HepG2 (cell line): ENCODE data around the gene U2AF1L4. TPM values are rescaled to one million over a fixed set of nuclear protein-coding genes. Genes with fewer than 3 reads are reported as not detected.

ENCODE experiments used
- ATAC-seq: fragments of 200-7000 bp; cut with Tn5 transposase; 3 replicates; pipeline ENCODE4 v1.9.1; 2020; ENCODE audit warnings: mild to moderate bottlenecking, moderate library complexity
- BruUV-seq: library from RNA; stranded (reverse); fragments of 400-500 nt; replicated peaks from 2 replicates; lab custom pipeline; 2021; lab: Mats Ljungman, UMichigan
- CTCF ChIA-PET: fragments of 300-600 bp; formaldehyde crosslinking; extraction: SDS; loops from one replicate; lab custom pipeline; 2021; ENCODE audit warnings: low total read pairs, inconsistent platforms, low intra/inter-chr PET ratio; lab: Yijun Ruan, JAX
- POLR2A ChIA-PET: fragments of 350-600 bp; sonication (Branson Sonifier 250); formaldehyde crosslinking; loops from one replicate; lab custom pipeline; 2020; ENCODE audit warnings: antibody characterized with exemption, inconsistent platforms; lab: Yijun Ruan, JAX
- DNase-seq: peaks from one replicate; pipeline ENCODE4 v3.0.0-alpha.2; 2015; ENCODE audit warnings: low spot score
- FAIRE-seq: peaks from 3 replicates; lab custom pipeline; 2011; peaks lifted over from hg19 to GRCh38; lab: Jason Lieb, UNC
- H2AFZ ChIP-seq: one replicate; pipeline ENCODE4 v1.6.1; 2011; ENCODE audit warnings: low read length, inconsistent platforms
- H3K27ac ChIP-seq: fragments of 300-600 bp; 3 replicates; pipeline ENCODE4 v1.8.0; 2011; ENCODE audit warnings: mixed run types, mild to moderate bottlenecking, mixed read lengths, low read length, inconsistent platforms; ENCODE audit not compliant: insufficient read depth; ENCODE audit errors: extremely low read length
- H3K27me3 ChIP-seq, 2 experiments: fragments of 200-600 bp in 1 of 2; 2 replicates in 1 of 2; 3 replicates in 1 of 2; pipeline versions ENCODE4 v1.6.0 to v1.8.0; 2011; ENCODE audit warnings: low read length in 2 of 2, mild to moderate bottlenecking in 2 of 2, moderate library complexity in 2 of 2, inconsistent platforms in 1 of 2; ENCODE audit not compliant: insufficient read depth in 2 of 2, control insufficient read depth in 1 of 2
- H3K36me3 ChIP-seq, 2 experiments: fragments of 200-600 bp in 1 of 2; replicated peaks in 1 of 2; 2 replicates in 1 of 2; 3 replicates in 1 of 2; pipeline versions ENCODE4 v1.5.1 to v1.8.0; 2011; ENCODE audit warnings: low read length in 2 of 2, inconsistent platforms in 1 of 2; ENCODE audit not compliant: insufficient read depth in 2 of 2, control insufficient read depth in 1 of 2
- H3K4me1 ChIP-seq: 2 replicates; pipeline ENCODE4 v1.5.1; 2012; ENCODE audit warnings: low read length, inconsistent platforms; ENCODE audit not compliant: insufficient read depth
- H3K4me2 ChIP-seq: 2 replicates; pipeline ENCODE4 v1.6.0; 2011; ENCODE audit warnings: low read depth, low read length, inconsistent platforms
- H3K4me3 ChIP-seq, 3 experiments: fragments of 200-600 bp in 1 of 3; sonication (generic), shearing (Covaris generic) in 1 of 3; replicated peaks in 1 of 3; 2 replicates each; pipeline ENCODE4 v1.5.1; 2011 to 2016; ENCODE audit warnings: low read length in 3 of 3, inconsistent platforms in 2 of 3, low read depth in 2 of 3, mild to moderate bottlenecking in 2 of 3, control low read depth in 1 of 3, mixed read lengths in 1 of 3; ENCODE audit not compliant: insufficient read depth in 1 of 3
- H3K79me2 ChIP-seq: one replicate; pipeline ENCODE4 v1.6.1; 2011; ENCODE audit warnings: low read length, inconsistent platforms; ENCODE audit not compliant: insufficient read depth
- H3K9ac ChIP-seq: 2 replicates; pipeline ENCODE4 v1.6.0; 2011; ENCODE audit warnings: mild to moderate bottlenecking, low read depth, low read length, inconsistent platforms; ENCODE audit not compliant: insufficient read depth
- H3K9me3 ChIP-seq: 2 replicates; pipeline ENCODE4 v1.5.1; 2012; ENCODE audit warnings: mild to moderate bottlenecking, low read length
- H4K20me1 ChIP-seq: 2 replicates; pipeline ENCODE4 v1.6.0; 2011; ENCODE audit warnings: inconsistent platforms, mild to moderate bottlenecking, low read length, moderate library complexity; ENCODE audit not compliant: insufficient read depth
- GTF2F1 ChIP-seq: fragments of 150-350 bp; IDR thresholded peaks from 2 replicates; pipeline ENCODE4 v1.6.1; 2014; ENCODE audit warnings: low read length
- IKZF1 ChIP-seq: fragments of 450-650 bp; IDR thresholded peaks from 2 replicates; pipeline ENCODE4 v1.7.1; 2016
- IKZF4 ChIP-seq: sonication (generic); formaldehyde crosslinking; IDR thresholded peaks from 2 replicates; pipeline ENCODE4 v1.5.1; 2020; ENCODE audit warnings: borderline replicate concordance, mild to moderate bottlenecking, low read depth, missing genetic modification reagents; ENCODE audit errors: not compliant biosample characterization
- MED8 ChIP-seq: sonication (generic); formaldehyde crosslinking; IDR thresholded peaks from 2 replicates; pipeline ENCODE4 v1.8.1; 2023; ENCODE audit warnings: mild to moderate bottlenecking, missing genetic modification reagents; ENCODE audit not compliant: insufficient replicate concordance
- POGZ ChIP-seq: sonication (generic); formaldehyde crosslinking; IDR thresholded peaks from 2 replicates; pipeline ENCODE4 v1.4.0; 2020; ENCODE audit warnings: mild to moderate bottlenecking, missing genetic modification reagents
- POLR2G ChIP-seq: fragments of 200-400 bp; formaldehyde crosslinking; IDR thresholded peaks from 2 replicates; pipeline ENCODE4 v1.6.1; 2018; ENCODE audit warnings: mild to moderate bottlenecking, low read depth, low read length, moderate library complexity
- SNAPC5 ChIP-seq: sonication (generic); formaldehyde crosslinking; IDR thresholded peaks from 2 replicates; pipeline ENCODE4 v1.8.1; 2023; ENCODE audit warnings: mild to moderate bottlenecking, missing genetic modification reagents, borderline replicate concordance
- TERF1 ChIP-seq: sonication (generic); formaldehyde crosslinking; IDR thresholded peaks from 2 replicates; pipeline ENCODE4 v1.8.0; 2022; ENCODE audit warnings: mild to moderate bottlenecking, missing genetic modification reagents, moderate library complexity
- ZNF34 ChIP-seq: sonication (generic); formaldehyde crosslinking; IDR thresholded peaks from 2 replicates; pipeline ENCODE4 v1.4.0; 2020; ENCODE audit warnings: mild to moderate bottlenecking, missing genetic modification reagents, borderline replicate concordance
- ZNF629 ChIP-seq: sonication (generic); formaldehyde crosslinking; conservative IDR thresholded peaks from 2 replicates; pipeline ENCODE4 v1.5.0; 2020; ENCODE audit warnings: missing genetic modification reagents
- WGBS: methylation state at CpG from one replicate; pipeline ENCODE4 v1.1.6; 2017; ENCODE audit warnings: low lambda C conversion rate; 5-methylcytosine and 5-hydroxymethylcytosine counted together
- in situ Hi-C: cut with HindIII; loops from 2 replicates; pipeline ENCODE4 v1.10.0; 2017; ENCODE audit warnings: low pct_unique_long_range_greater_than_20kb; ENCODE audit not compliant: extremely low pct_ligation_motif_present
- intact Hi-C: fragments of 100-400 bp; cut with micrococcal nuclease; formaldehyde crosslinking; loops from one replicate; pipeline ENCODE4 v1.10.0; 2022; ENCODE audit not compliant: unreplicated experiment
- polyA plus RNA-seq, 8 experiments: library from polyadenylated mRNA; depleted of rRNA in 3 of 8; stranded (reverse) in 7 of 8; unstranded in 1 of 8; fragments of >200 nt; fragmentation: Illumina TruSeq in 4 of 8; extraction: Trizol in 4 of 8; gene quantifications; 2 replicates each; pipeline versions ENCODE4 v1.2.1 to v1.2.3, GENCODE V29; 2011 to 2016; ENCODE audit warnings: low read depth in 4 of 8, missing spikeins in 1 of 8, mixed read lengths in 1 of 8; ENCODE audit not compliant: insufficient read depth in 1 of 8
- total RNA-seq, 5 experiments: library from RNA; depleted of rRNA; stranded (reverse); fragments of >200 nt; fragmentation: Illumina TruSeq; extraction: Trizol; gene quantifications; 2 replicates each; pipeline ENCODE4 v1.2.3, GENCODE V29; 2016; ENCODE audit warnings: low read depth in 1 of 5

Gene U2AF1L4
- total and polyA plus RNA-seq, 2 of the 13 experiments (the other 11 are each of a cell fraction or from before 2014, with no cell fraction given), result 7.9 to 15.4 TPM

- FAIRE-seq, result no peak
These were observed 47.1 kb upstream of the U2AF1L4 start for GRCh38 chr19:35792312-35792711.

More at GRCh38 chr19:35792312-35792711, 47.1 kb upstream of the U2AF1L4 start:
- Histone ChIP-seq H3K4me3 (no peak overlapping the region), H3K9me3 (no peaks in the 10 kb centered on the region), H3K27me3 (peaks cover 0 to 4% of the 10 kb centered on the region in 2 experiments; a peak in 3 of 5 replicates), H3K9ac (no peak overlapping the region), H3K4me1 (peaks cover 37% of the 10 kb centered on the region), H2AFZ (no peak overlapping the region), H3K36me3 (no peaks in the 10 kb centered on the region), H3K27ac (no peak overlapping the region), H4K20me1 (no peaks in the 10 kb centered on the region), H3K79me2 (no peaks in the 10 kb centered on the region), H3K4me2 (no peak overlapping the region)
- intact Hi-C loops, result no loop called here
- CTCF ChIA-PET, result no interaction called here
- ATAC-seq (no peak), DNase-seq (no peak)
- TF ChIP-seq POGZ (CRISPR knock-in tag), result no peak
- TF ChIP-seq MED8 (CRISPR knock-in tag), result no peak
- TF ChIP-seq ZNF629 (CRISPR knock-in tag), result no peak
- TF ChIP-seq IKZF4 (CRISPR knock-in tag), result no peak
- no peak for TF ChIP-seq POLR2G
- TF ChIP-seq TERF1, result no peak
- TF ChIP-seq SNAPC5 (CRISPR knock-in tag), result no peak
- TF ChIP-seq GTF2F1, result no peak
- TF ChIP-seq ZNF34 (CRISPR knock-in tag), result no peak
- no peak for TF ChIP-seq IKZF1
- BruUV-seq, result no TSS peak
- in situ Hi-C loops, result no loop called here
- POLR2A ChIA-PET, result interaction anchor here (1.6 kb wide), 1 partner anchor 58 kb away, joined by 3 read pairs; no protein-coding TSS in a partner anchor
- 55% methylated on average over 9 of the region's 15 CpGs for WGBS
